Measurements from ENCODE around the gene RSPH6A.
A peak's percentile ranks its signal among the peaks of the same experiment; 100 is the strongest.
"Not testable (repeated sequence)": the region's sequence is repeated elsewhere in the genome, so short reads cannot be mapped to it uniquely, and the experiment has no call there.

The RSPH6A gene

GRCh38 chr19:45801603-45802175, 13.4 kb downstream of the RSPH6A start:
- Histone ChIP-seq H3K4me1 (ENCODE audit: control insufficient read depth, insufficient read depth, low read length, poor library complexity, severe bottlenecking) (peaks cover 3% of the 10 kb centered on the region), H3K27ac (ENCODE audit: low read depth, low read length, severe bottlenecking) (no peak overlapping the region), H3K9me3 (ENCODE audit: control insufficient read depth, low read length) (no peaks in the 10 kb centered on the region), H3K4me3 (ENCODE audit: extremely low read depth, insufficient read depth, low read length, poor library complexity, severe bottlenecking) (no peak overlapping the region), H3K36me3 (ENCODE audit: control insufficient read depth, insufficient read depth, low read length) (no peaks in the 10 kb centered on the region)
- 86 to 87% methylated on average over 5 of the region's 7 CpGs for WGBS, 2 experiments (ENCODE audit: insufficient coverage in 2 of 2)

- WGBS, 2 experiments (ENCODE audit: insufficient coverage in 2 of 2) = 85 to 87% methylated on average over 8 of the region's 8 CpGs
These were observed 15.0 kb downstream of the RSPH6A start for GRCh38 chr19:45800070-45800553.

GRCh38 chr19:45799541-45799940, 15.6 kb downstream of the RSPH6A start:
- H3K4me1 ChIP-seq (ENCODE audit: control insufficient read depth, insufficient read depth, low read length, poor library complexity, severe bottlenecking); H3K4me3 ChIP-seq (ENCODE audit: extremely low read depth, insufficient read depth, low read length, poor library complexity, severe bottlenecking); H3K27ac ChIP-seq (ENCODE audit: low read depth, low read length, severe bottlenecking); H3K36me3 ChIP-seq (ENCODE audit: control insufficient read depth, insufficient read depth, low read length); H3K9me3 ChIP-seq (ENCODE audit: control insufficient read depth, low read length): not testable (repeated sequence)
- WGBS, 2 experiments (ENCODE audit: insufficient coverage in 2 of 2) = 83% methylated on average over 3 of the region's 5 CpGs; no CpG with 5 or more reads in 1 of the 2 experiments

More at GRCh38 chr19:45800070-45800553, 15.0 kb downstream of the RSPH6A start:
- Histone ChIP-seq H3K27ac (ENCODE audit: low read depth, low read length, severe bottlenecking) (no peak overlapping the region), H3K36me3 (ENCODE audit: control insufficient read depth, insufficient read depth, low read length) (no peaks in the 10 kb centered on the region), H3K9me3 (ENCODE audit: control insufficient read depth, low read length) (no peaks in the 10 kb centered on the region), H3K4me1 (ENCODE audit: control insufficient read depth, insufficient read depth, low read length, poor library complexity, severe bottlenecking) (peaks cover 3% of the 10 kb centered on the region), H3K4me3 (ENCODE audit: extremely low read depth, insufficient read depth, low read length, poor library complexity, severe bottlenecking) (no peak overlapping the region)

- 17 to 26% methylated on average over 8 to 9 of the region's 10 CpGs for WGBS, 2 experiments (ENCODE audit: insufficient coverage in 2 of 2)
- Histone ChIP-seq H3K36me3 (ENCODE audit: control insufficient read depth, insufficient read depth, low read length) (no peaks in the 10 kb centered on the region), H3K27ac (ENCODE audit: low read depth, low read length, severe bottlenecking) (no peak overlapping the region), H3K4me1 (ENCODE audit: control insufficient read depth, insufficient read depth, low read length, poor library complexity, severe bottlenecking) (peaks cover 3% of the 10 kb centered on the region), H3K4me3 (ENCODE audit: extremely low read depth, insufficient read depth, low read length, poor library complexity, severe bottlenecking) (no peak overlapping the region), H3K9me3 (ENCODE audit: control insufficient read depth, low read length) (no peaks in the 10 kb centered on the region)
These were observed 16.1 kb downstream of the RSPH6A start for GRCh38 chr19:45798995-45799517.

GRCh38 chr19:45794627-45795026, 20.5 kb downstream of the RSPH6A start:
- Histone ChIP-seq H3K9me3 (ENCODE audit: control insufficient read depth, low read length) (no peaks in the 10 kb centered on the region), H3K4me1 (ENCODE audit: control insufficient read depth, insufficient read depth, low read length, poor library complexity, severe bottlenecking) (peaks cover 15% of the 10 kb centered on the region), H3K27ac (ENCODE audit: low read depth, low read length, severe bottlenecking) (no peak overlapping the region), H3K4me3 (ENCODE audit: extremely low read depth, insufficient read depth, low read length, poor library complexity, severe bottlenecking) (no peak overlapping the region), H3K36me3 (ENCODE audit: control insufficient read depth, insufficient read depth, low read length) (peaks cover 10% of the 10 kb centered on the region)
- WGBS, 2 experiments (ENCODE audit: insufficient coverage in 2 of 2) = 94 to 100% methylated on average over 1 to 2 of the region's 2 CpGs

- no peaks in the 10 kb centered on the region for H3K9me3 ChIP-seq (ENCODE audit: control insufficient read depth, low read length)
- H3K4me3 ChIP-seq (ENCODE audit: extremely low read depth, insufficient read depth, low read length, poor library complexity, severe bottlenecking) = no peak overlapping the region
- H3K27ac ChIP-seq (ENCODE audit: low read depth, low read length, severe bottlenecking) = no peak overlapping the region
- H3K36me3 ChIP-seq (ENCODE audit: control insufficient read depth, insufficient read depth, low read length) = peaks cover 17% of the 10 kb centered on the region
- peaks cover 15% of the 10 kb centered on the region for H3K4me1 ChIP-seq (ENCODE audit: control insufficient read depth, insufficient read depth, low read length, poor library complexity, severe bottlenecking)
- 96 to 100% methylated on average over 2 to 3 of the region's 6 CpGs for WGBS, 2 experiments (ENCODE audit: insufficient coverage in 2 of 2)
These were observed 21.2 kb downstream of the RSPH6A start for GRCh38 chr19:45793876-45794275.

GRCh38 chr19:45793178-45793564, 21.9 kb downstream of the RSPH6A start:
- H3K9me3 ChIP-seq (ENCODE audit: control insufficient read depth, low read length) = no peaks in the 10 kb centered on the region
- H3K4me3 ChIP-seq (ENCODE audit: extremely low read depth, insufficient read depth, low read length, poor library complexity, severe bottlenecking) = no peak overlapping the region
- H3K27ac ChIP-seq (ENCODE audit: low read depth, low read length, severe bottlenecking) = peak overlapping the region; percentile 60
- H3K4me1 ChIP-seq (ENCODE audit: control insufficient read depth, insufficient read depth, low read length, poor library complexity, severe bottlenecking) = peaks cover 15% of the 10 kb centered on the region
- peaks cover 24% of the 10 kb centered on the region for H3K36me3 ChIP-seq (ENCODE audit: control insufficient read depth, insufficient read depth, low read length)
- WGBS, 2 experiments (ENCODE audit: insufficient coverage in 2 of 2) = 58 to 62% methylated on average over 3 of the region's 3 CpGs

GRCh38 chr19:45792470-45793177, 22.5 kb downstream of the RSPH6A start, which contains the start of gene DMWD:
TSS of gene DMWD (minus strand) at chr19:45792845. CDS start at chr19:45792756, 89 bp downstream.
- Histone ChIP-seq H3K4me1 (ENCODE audit: control insufficient read depth, insufficient read depth, low read length, poor library complexity, severe bottlenecking) (peaks cover 15% of the 10 kb centered on the region), H3K4me3 (ENCODE audit: extremely low read depth, insufficient read depth, low read length, poor library complexity, severe bottlenecking) (peak within 1 kb of the TSS; percentile 82), H3K27ac (ENCODE audit: low read depth, low read length, severe bottlenecking) (peak within 1 kb of the TSS; percentile 60), H3K36me3 (ENCODE audit: control insufficient read depth, insufficient read depth, low read length) (peaks cover 30% of the 10 kb centered on the region), H3K9me3 (ENCODE audit: control insufficient read depth, low read length) (no peaks in the 10 kb centered on the region)
- WGBS, 2 experiments (ENCODE audit: insufficient coverage in 2 of 2) = 0% methylated on average over 77 to 83 of the region's 86 CpGs

- no peaks in the 10 kb centered on the region for H3K9me3 ChIP-seq (ENCODE audit: control insufficient read depth, low read length)
- WGBS, 2 experiments (ENCODE audit: insufficient coverage in 2 of 2) = 11 to 13% methylated on average over 25 to 29 of the region's 31 CpGs
- H3K36me3 ChIP-seq (ENCODE audit: control insufficient read depth, insufficient read depth, low read length) = peaks cover 37% of the 10 kb centered on the region
- peaks cover 15% of the 10 kb centered on the region for H3K4me1 ChIP-seq (ENCODE audit: control insufficient read depth, insufficient read depth, low read length, poor library complexity, severe bottlenecking)
- no peak overlapping the region for H3K27ac ChIP-seq (ENCODE audit: low read depth, low read length, severe bottlenecking)
- peak overlapping the region; percentile 82 for H3K4me3 ChIP-seq (ENCODE audit: extremely low read depth, insufficient read depth, low read length, poor library complexity, severe bottlenecking)
These were observed 23.2 kb downstream of the RSPH6A start for GRCh38 chr19:45791744-45792469.

GRCh38 chr19:45790942-45791341, 24.2 kb downstream of the RSPH6A start:
- H3K4me3 ChIP-seq (ENCODE audit: extremely low read depth, insufficient read depth, low read length, poor library complexity, severe bottlenecking) = peak overlapping the region; percentile 82
- 98% methylated on average over 8 of the region's 8 CpGs for WGBS, 2 experiments (ENCODE audit: insufficient coverage in 2 of 2)
- H3K4me1 ChIP-seq (ENCODE audit: control insufficient read depth, insufficient read depth, low read length, poor library complexity, severe bottlenecking) = peaks cover 15% of the 10 kb centered on the region
- H3K9me3 ChIP-seq (ENCODE audit: control insufficient read depth, low read length) = no peaks in the 10 kb centered on the region
- H3K27ac ChIP-seq (ENCODE audit: low read depth, low read length, severe bottlenecking) = no peak overlapping the region
- peaks cover 46% of the 10 kb centered on the region for H3K36me3 ChIP-seq (ENCODE audit: control insufficient read depth, insufficient read depth, low read length)

Data from mesodermal cell (in vitro differentiated cells).